Left forelimb (tissue), 1 donor: ENCODE measurements around the gene ECE1.

ENCODE experiments used
- DNase-seq: peaks from one replicate; pipeline ENCODE4 v3.0.0-alpha.2; 2018; ENCODE audit warnings: low spot score

The ECE1 gene

GRCh38 chr1:21307663-21308305 is 17.5 kb upstream of the ECE1 start:
- no peak for DNase-seq

GRCh38 chr1:21307210-21307609 is 16.9 kb upstream of the ECE1 start:
- no peak for DNase-seq

GRCh38 chr1:21305900-21306189 is 15.6 kb upstream of the ECE1 start:
- DNase-seq: no peak

GRCh38 chr1:21305155-21305899 is 15.1 kb upstream of the ECE1 start:
- no peak for DNase-seq

GRCh38 chr1:21304488-21304887 is 14.2 kb upstream of the ECE1 start:
- DNase-seq: no peak

- no peak for DNase-seq
Observed at GRCh38 chr1:21302747-21303715, 12.8 kb upstream of the ECE1 start.

GRCh38 chr1:21301794-21302440 is 11.7 kb upstream of the ECE1 start:
- no peak for DNase-seq

- no peak for DNase-seq
Observed at GRCh38 chr1:21300774-21301173, 10.5 kb upstream of the ECE1 start.

- DNase-seq: no peak
Observed at GRCh38 chr1:21299780-21300395, 9.6 kb upstream of the ECE1 start.

- no peak for DNase-seq
Observed at GRCh38 chr1:21298981-21299391, 8.7 kb upstream of the ECE1 start.

GRCh38 chr1:21297975-21298374 is 7.7 kb upstream of the ECE1 start:
- no peak for DNase-seq

GRCh38 chr1:21296509-21297354 is 6.5 kb upstream of the ECE1 start:
- DNase-seq: no peak

GRCh38 chr1:21295545-21295944 is 5.3 kb upstream of the ECE1 start:
- no peak for DNase-seq

- no peak for DNase-seq
Observed at GRCh38 chr1:21295002-21295401, 4.7 kb upstream of the ECE1 start.

- DNase-seq: no peak
Observed at GRCh38 chr1:21294266-21294989, 4.2 kb upstream of the ECE1 start.

- no peak for DNase-seq
Observed at GRCh38 chr1:21293537-21294265, 3.4 kb upstream of the ECE1 start.

GRCh38 chr1:21292984-21293536 is 2.8 kb upstream of the ECE1 start:
- DNase-seq: no peak

GRCh38 chr1:21292503-21292983 is 2.3 kb upstream of the ECE1 start:
- no peak for DNase-seq

- no peak for DNase-seq
Observed at GRCh38 chr1:21291964-21292363, 1.7 kb upstream of the ECE1 start.
